Esophagus muscularis mucosa (tissue), 3 donors: ENCODE data around the gene CDH1.

Experiments
- POLR2A ChIP-seq: fragments of 450-650 bp; IDR thresholded peaks from one replicate; pipeline ENCODE4 v1.6.1; 2017; ENCODE audit warnings: antibody characterized with exemption, moderate library complexity, mild to moderate bottlenecking, low read depth
- TF ChIP-seq, protein P1 (sequence below), 3 experiments: fragments of 200-600 bp in 2 of 3; fragments of 450-650 bp in 1 of 3; sonication (generic) in 2 of 3; IDR thresholded peaks; one replicate each; pipeline ENCODE4 v1.5.1; 2017 to 2019; ENCODE audit warnings: antibody characterized with exemption in 3 of 3, mild to moderate bottlenecking in 2 of 3, moderate library complexity in 1 of 3

GRCh38 chr16:68883685-68884084 lies 146.6 kb downstream of the CDH1 start:
- TF ChIP-seq, protein P1, sequence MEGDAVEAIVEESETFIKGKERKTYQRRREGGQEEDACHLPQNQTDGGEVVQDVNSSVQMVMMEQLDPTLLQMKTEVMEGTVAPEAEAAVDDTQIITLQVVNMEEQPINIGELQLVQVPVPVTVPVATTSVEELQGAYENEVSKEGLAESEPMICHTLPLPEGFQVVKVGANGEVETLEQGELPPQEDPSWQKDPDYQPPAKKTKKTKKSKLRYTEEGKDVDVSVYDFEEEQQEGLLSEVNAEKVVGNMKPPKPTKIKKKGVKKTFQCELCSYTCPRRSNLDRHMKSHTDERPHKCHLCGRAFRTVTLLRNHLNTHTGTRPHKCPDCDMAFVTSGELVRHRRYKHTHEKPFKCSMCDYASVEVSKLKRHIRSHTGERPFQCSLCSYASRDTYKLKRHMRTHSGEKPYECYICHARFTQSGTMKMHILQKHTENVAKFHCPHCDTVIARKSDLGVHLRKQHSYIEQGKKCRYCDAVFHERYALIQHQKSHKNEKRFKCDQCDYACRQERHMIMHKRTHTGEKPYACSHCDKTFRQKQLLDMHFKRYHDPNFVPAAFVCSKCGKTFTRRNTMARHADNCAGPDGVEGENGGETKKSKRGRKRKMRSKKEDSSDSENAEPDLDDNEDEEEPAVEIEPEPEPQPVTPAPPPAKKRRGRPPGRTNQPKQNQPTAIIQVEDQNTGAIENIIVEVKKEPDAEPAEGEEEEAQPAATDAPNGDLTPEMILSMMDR (IDR thresholded peaks at IDR 0.05) = no peak
- no peak for TF ChIP-seq POLR2A
